22Rv1 (cell line): ENCODE results near the gene FAM163B.

Experiments used
- ZFX ChIP-seq: fragments of 450-650 bp; IDR thresholded peaks from 2 replicates; pipeline ENCODE4 v1.6.1; 2017; ENCODE audit warnings: antibody characterized with exemption, borderline replicate concordance
- TF ChIP-seq, protein P1 (sequence below): fragments of 450-650 bp; IDR thresholded peaks from 2 replicates; pipeline ENCODE4 v1.5.1; 2017; ENCODE audit warnings: mild to moderate bottlenecking

DNA sequence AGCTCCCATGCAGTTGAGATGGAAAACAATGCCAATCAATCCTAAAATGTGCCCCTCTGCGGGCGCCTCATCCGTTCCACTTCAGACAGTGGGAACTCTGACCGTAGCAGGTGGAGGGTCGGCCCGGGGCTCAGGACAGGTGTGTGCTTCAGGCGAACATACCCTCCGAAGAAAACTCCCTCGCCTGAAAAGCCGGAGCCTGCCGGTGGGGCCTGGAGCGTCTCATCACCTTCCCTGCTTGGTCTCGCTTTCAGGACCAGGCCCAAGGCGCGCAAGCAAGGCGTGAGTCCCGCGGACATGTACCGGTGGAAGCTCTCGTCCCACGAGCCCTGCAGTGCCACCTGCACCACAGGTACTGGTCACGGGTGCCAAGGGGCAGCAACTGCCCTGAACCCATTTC lies 48.2 kb downstream of the FAM163B start:
- TF ChIP-seq, protein P1, sequence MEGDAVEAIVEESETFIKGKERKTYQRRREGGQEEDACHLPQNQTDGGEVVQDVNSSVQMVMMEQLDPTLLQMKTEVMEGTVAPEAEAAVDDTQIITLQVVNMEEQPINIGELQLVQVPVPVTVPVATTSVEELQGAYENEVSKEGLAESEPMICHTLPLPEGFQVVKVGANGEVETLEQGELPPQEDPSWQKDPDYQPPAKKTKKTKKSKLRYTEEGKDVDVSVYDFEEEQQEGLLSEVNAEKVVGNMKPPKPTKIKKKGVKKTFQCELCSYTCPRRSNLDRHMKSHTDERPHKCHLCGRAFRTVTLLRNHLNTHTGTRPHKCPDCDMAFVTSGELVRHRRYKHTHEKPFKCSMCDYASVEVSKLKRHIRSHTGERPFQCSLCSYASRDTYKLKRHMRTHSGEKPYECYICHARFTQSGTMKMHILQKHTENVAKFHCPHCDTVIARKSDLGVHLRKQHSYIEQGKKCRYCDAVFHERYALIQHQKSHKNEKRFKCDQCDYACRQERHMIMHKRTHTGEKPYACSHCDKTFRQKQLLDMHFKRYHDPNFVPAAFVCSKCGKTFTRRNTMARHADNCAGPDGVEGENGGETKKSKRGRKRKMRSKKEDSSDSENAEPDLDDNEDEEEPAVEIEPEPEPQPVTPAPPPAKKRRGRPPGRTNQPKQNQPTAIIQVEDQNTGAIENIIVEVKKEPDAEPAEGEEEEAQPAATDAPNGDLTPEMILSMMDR, result no peak
- no peak for TF ChIP-seq ZFX
